Right atrium auricular region (tissue), 2 donors: ENCODE results near the gene STPG4. TPM values are rescaled to one million over a fixed set of nuclear protein-coding genes. Genes with fewer than 3 reads are reported as not detected.
A peak's percentile ranks its signal among the peaks of the same experiment; 100 is the strongest.

Experiments
- DNase-seq: peaks from one replicate; pipeline ENCODE4 v3.0.0-alpha.2; 2019; ENCODE audit warnings: low spot score
- H3K27ac ChIP-seq, 2 donors: fragments of 200-600 bp; sonication (generic); 1 replicate in 1 of 2; 2 replicates in 1 of 2; pipeline ENCODE4 v1.5.1; 2016 to 2019
- H3K27me3 ChIP-seq, 2 donors: fragments of 200-600 bp; sonication (generic); one replicate each; pipeline versions ENCODE4 v1.5.1 to v1.6.0; 2017 to 2019
- H3K36me3 ChIP-seq: fragments of 200-600 bp; sonication (generic); one replicate; pipeline ENCODE4 v1.5.1; 2016
- H3K4me1 ChIP-seq, 2 donors: fragments of 200-600 bp; sonication (generic); one replicate each; pipeline versions ENCODE4 v1.5.1 to v1.6.0; 2017 to 2019
- H3K4me3 ChIP-seq, 2 donors: fragments of 200-600 bp; sonication (generic); 1 replicate in 1 of 2; 2 replicates in 1 of 2; pipeline ENCODE4 v1.5.1; 2017 to 2019; ENCODE audit warnings: mild to moderate bottlenecking in 1 of 2, moderate library complexity in 1 of 2
- H3K9me3 ChIP-seq, 2 donors: fragments of 200-600 bp; sonication (generic); one replicate each; pipeline ENCODE4 v1.5.1; 2019
- CTCF ChIP-seq, 2 donors: fragments of 200-600 bp; sonication (generic); IDR thresholded peaks; one replicate each; pipeline ENCODE4 v1.5.1; 2019; ENCODE audit warnings: antibody characterized with exemption in 2 of 2
- total RNA-seq, 2 donors: library from RNA; depleted of rRNA; stranded (reverse); fragments of >200 nt; gene quantifications; one replicate each; pipeline ENCODE4 v1.1.0, GENCODE V29; 2016

Gene STPG4
- total RNA-seq, 2 donors from 2014 or later: not detected

- no peak for TF ChIP-seq CTCF (IDR thresholded peaks at IDR 0.05)
Measured at GRCh38 chr2:47093626-47094025, 61.5 kb downstream of the STPG4 start.

GRCh38 chr2:47092465-47092864 lies 62.6 kb downstream of the STPG4 start:
- H3K27me3 ChIP-seq: no peaks in the 10 kb centered on the region
- H3K4me1 ChIP-seq: peaks cover 0 to 29% of the 10 kb centered on the region in 2 donors
- no peak overlapping the region for H3K27ac ChIP-seq
- H3K4me3 ChIP-seq: no peak overlapping the region
- no peaks in the 10 kb centered on the region for H3K9me3 ChIP-seq
- DNase-seq: no peak
- no peaks in the 10 kb centered on the region for H3K36me3 ChIP-seq
- no peak for TF ChIP-seq CTCF (IDR thresholded peaks at IDR 0.05)

More at GRCh38 chr2:47093626-47094025, 61.5 kb downstream of the STPG4 start:
- no peak for DNase-seq
- Histone ChIP-seq H3K27me3 (no peaks in the 10 kb centered on the region), H3K4me1 (peaks cover 0 to 21% of the 10 kb centered on the region in 2 donors), H3K9me3 (no peaks in the 10 kb centered on the region), H3K4me3 (no peak overlapping the region), H3K27ac (no peak overlapping the region), H3K36me3 (no peaks in the 10 kb centered on the region)

GRCh38 chr2:47091118-47091517 lies 64.0 kb downstream of the STPG4 start:
- Histone ChIP-seq H3K27me3 (no peaks in the 10 kb centered on the region), H3K9me3 (no peaks in the 10 kb centered on the region), H3K36me3 (no peaks in the 10 kb centered on the region), H3K4me3 (no peak overlapping the region), H3K27ac (no peak overlapping the region), H3K4me1 (peaks cover 0 to 42% of the 10 kb centered on the region in 2 donors)
- no peak for DNase-seq
- no peak for TF ChIP-seq CTCF (IDR thresholded peaks at IDR 0.05)

GRCh38 chr2:47089083-47089464 lies 66.0 kb downstream of the STPG4 start:
- peaks cover 0 to 57% of the 10 kb centered on the region in 2 donors for H3K4me1 ChIP-seq

GRCh38 chr2:47088371-47089082 lies 66.6 kb downstream of the STPG4 start:
- no peaks in the 10 kb centered on the region for H3K9me3 ChIP-seq
- H3K4me1 ChIP-seq: peaks cover 0 to 62% of the 10 kb centered on the region in 2 donors
- H3K27ac ChIP-seq: peak overlapping the region; percentile 60 to 64
- no peak overlapping the region for H3K4me3 ChIP-seq
- H3K36me3 ChIP-seq: no peaks in the 10 kb centered on the region
- no peak for DNase-seq
- no peaks in the 10 kb centered on the region for H3K27me3 ChIP-seq
- peak in 1 of 2 donors; percentile 44 for TF ChIP-seq CTCF (IDR thresholded peaks at IDR 0.05)

More at GRCh38 chr2:47089083-47089464, 66.0 kb downstream of the STPG4 start:
- Histone ChIP-seq H3K27ac (peak overlapping the region; percentile 60 to 64), H3K27me3 (no peaks in the 10 kb centered on the region), H3K4me3 (no peak overlapping the region), H3K36me3 (no peaks in the 10 kb centered on the region), H3K9me3 (no peaks in the 10 kb centered on the region)
- no peak for TF ChIP-seq CTCF (IDR thresholded peaks at IDR 0.05)
- DNase-seq: no peak

- no peak for DNase-seq
Measured at GRCh38 chr2:47087051-47087450, 68.1 kb downstream of the STPG4 start.

More at GRCh38 chr2:47087051-47087450, 68.1 kb downstream of the STPG4 start:
- no peak overlapping the region for H3K4me3 ChIP-seq
- peaks cover 0 to 73% of the 10 kb centered on the region in 2 donors for H3K4me1 ChIP-seq
- H3K27me3 ChIP-seq: no peaks in the 10 kb centered on the region
- H3K9me3 ChIP-seq: no peaks in the 10 kb centered on the region
- no peaks in the 10 kb centered on the region for H3K36me3 ChIP-seq
- no peak for TF ChIP-seq CTCF (IDR thresholded peaks at IDR 0.05)
- peak overlapping the region; percentile 38 to 55 for H3K27ac ChIP-seq
